Endometrium (tissue), 2 donors: ENCODE data around the gene PNMA6E.
A peak's percentile ranks its signal among the peaks of the same experiment; 100 is the strongest.

Experiments used
- FAIRE-seq: peaks from 2 replicates; lab custom pipeline; 2012; peaks lifted over from hg19 to GRCh38; lab: Jason Lieb, UNC
- donor health status: control.
- donor health status: control.

The PNMA6E gene

GRCh38 chrX:153382563-153383482 lies 18.3 kb downstream of the PNMA6E start:
- FAIRE-seq: no peak

GRCh38 chrX:153381684-153382532 lies 19.2 kb downstream of the PNMA6E start:
- no peak for FAIRE-seq

GRCh38 chrX:153380691-153381090 lies 20.5 kb downstream of the PNMA6E start:
- FAIRE-seq: no peak

- FAIRE-seq: no peak
Measured at GRCh38 chrX:153379971-153380581, 21.1 kb downstream of the PNMA6E start.

DNA sequence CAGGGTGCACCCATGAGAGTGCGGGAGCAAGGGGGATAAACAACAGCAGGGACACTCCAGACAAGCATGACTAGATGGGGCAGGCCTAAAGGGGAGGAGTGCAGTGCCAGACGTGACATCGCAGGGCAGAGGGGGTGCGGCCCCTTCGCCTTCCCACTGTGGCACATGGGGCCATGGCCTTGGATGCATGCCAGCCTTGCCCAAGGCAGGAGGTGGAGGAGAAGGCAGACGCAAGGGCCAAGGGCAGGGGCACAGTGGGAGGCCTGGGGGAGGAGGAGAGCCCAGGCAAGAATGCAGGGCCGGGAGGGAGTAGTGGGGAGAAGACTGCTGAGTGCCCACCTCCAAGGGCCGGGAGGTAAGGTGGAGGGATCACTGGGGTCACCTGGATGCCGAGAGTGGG lies 21.6 kb downstream of the PNMA6E start:
- FAIRE-seq: no peak

DNA sequence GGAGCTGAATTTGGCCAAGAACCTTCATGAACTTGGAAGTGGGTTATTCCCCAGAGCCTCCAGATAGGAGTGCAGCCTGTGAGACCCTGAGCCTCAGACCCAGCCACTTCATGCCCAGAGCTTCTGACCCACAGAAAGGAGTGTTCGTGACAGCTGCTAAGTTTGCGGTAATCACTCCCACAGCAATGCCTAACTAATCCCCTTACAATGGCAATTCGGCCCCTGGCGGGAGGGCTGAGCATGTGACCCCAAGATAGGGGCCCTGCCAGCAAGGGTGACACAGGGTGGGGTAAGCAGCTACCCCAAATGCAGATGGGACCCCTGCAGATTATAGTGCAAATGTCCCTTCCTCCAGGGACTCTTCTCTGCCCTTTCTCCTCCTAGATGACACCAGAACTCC lies 22.5 kb downstream of the PNMA6E start:
- no peak for FAIRE-seq

DNA sequence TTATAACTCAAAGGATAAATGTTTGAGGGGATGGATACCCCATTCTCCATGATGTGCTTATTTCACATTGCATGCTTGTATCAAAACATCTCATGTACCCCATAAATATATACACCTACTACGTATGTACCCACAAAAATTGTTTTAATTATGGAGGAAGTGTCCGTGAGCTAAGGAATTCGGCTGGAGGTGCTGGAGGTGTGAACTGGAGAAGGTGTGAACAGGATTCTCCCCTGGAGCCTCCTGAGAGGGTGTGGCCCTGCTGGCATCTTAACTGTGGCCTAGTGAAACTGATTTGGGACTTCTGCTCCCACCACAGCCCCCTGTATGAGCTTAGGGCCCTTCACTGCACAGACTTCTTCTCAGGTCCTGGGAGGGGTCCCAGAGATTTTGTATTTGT lies 23.4 kb downstream of the PNMA6E start:
- no peak for FAIRE-seq

DNA sequence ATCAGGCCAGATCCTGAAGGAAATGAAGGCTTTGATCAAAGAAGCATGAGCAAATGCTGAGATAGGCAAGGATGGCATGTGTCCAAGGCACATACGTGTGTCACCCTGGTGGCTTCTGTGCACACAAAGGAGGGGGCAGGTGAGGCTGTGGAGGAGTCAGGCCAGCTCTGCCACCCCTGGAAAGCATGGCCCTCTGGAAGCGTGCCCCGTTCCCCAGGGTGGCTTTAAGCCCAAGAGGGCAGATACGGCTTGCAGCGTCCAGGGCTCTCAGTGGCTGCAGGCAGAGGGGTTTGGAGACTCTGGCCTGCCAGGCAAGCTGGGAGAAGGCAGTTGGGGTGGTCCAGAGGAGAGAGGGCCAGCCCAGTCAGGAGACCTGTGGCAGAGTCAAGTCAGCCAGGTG lies 25.6 kb downstream of the PNMA6E start:
- FAIRE-seq: no peak

DNA sequence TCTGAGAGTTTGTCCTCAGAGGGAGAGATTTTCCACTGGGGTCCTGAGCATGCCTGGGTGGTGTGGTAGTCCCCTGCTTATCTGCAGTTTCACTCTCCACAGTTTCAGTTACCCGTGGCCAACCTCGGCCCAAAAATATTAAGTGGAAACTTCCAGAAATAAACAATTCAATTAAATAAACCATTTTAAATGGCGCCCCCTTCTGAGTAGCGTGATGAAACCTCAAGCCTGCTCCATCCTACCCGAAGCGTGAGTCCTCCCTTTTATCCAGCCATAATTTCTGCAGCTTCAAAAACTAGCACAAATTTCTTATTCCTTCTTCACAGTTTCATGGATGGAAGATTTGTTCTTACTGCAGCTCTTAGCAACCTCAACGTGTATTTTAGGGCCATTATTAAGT lies 26.7 kb downstream of the PNMA6E start:
- FAIRE-seq: no peak

DNA sequence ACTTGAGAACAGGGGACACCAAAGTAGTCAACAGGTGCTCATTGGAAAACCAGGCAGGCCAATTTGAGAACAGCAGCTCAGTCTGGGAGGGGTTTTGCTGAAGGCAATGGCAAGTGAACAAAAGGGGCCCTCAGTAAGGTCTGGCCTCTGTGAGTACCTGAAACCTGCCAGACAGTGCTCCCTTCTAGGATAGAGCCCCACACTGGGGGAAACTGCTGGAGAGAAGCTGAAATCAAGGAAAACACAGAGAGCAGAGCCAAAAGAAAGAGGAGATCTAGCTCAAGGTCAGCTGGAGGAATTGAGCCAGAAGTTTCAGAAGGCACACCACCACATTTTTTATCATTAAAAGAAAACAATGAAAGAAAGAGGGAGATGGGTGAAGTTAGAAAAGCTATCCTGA lies 28.2 kb downstream of the PNMA6E start:
- no peak for FAIRE-seq

- peak; percentile 83 for FAIRE-seq
Measured at GRCh38 chrX:153371256-153371655, 29.9 kb downstream of the PNMA6E start.

DNA sequence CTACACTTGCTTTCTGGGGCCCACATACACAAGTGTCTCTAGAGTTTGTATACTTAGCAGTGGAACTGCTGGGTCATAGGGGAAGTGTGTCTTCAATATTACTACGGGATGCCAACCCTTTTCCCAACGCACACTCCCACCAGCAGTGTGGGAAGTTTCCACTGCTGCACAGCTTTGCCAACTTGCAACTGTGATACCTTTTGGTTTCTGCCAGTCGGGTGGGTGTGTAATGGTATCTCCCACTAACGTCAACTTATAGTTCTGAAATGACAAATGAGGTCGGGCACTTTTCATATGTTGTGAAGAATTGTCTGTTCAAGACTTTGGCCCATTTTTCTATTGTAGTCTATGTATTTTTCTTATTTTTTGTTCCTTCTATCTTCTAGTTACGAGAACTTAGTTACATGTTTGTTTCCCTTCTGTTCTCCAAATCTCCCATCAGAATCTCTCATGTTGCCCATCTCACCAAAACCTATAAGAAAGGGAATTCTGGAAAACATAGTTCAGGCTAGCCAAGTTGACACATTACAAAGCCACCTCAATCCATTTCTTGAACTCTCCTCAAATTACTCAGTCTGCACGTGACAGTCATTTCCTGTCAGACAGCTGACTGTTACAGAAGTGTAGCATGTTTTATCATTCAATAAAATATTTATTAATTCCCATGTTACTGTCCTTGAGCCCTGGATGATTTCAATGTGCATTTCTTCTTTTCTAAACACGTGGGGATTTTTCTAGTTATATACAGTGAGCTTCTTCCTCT lies 30.7 kb downstream of the PNMA6E start:
- FAIRE-seq: no peak

DNA sequence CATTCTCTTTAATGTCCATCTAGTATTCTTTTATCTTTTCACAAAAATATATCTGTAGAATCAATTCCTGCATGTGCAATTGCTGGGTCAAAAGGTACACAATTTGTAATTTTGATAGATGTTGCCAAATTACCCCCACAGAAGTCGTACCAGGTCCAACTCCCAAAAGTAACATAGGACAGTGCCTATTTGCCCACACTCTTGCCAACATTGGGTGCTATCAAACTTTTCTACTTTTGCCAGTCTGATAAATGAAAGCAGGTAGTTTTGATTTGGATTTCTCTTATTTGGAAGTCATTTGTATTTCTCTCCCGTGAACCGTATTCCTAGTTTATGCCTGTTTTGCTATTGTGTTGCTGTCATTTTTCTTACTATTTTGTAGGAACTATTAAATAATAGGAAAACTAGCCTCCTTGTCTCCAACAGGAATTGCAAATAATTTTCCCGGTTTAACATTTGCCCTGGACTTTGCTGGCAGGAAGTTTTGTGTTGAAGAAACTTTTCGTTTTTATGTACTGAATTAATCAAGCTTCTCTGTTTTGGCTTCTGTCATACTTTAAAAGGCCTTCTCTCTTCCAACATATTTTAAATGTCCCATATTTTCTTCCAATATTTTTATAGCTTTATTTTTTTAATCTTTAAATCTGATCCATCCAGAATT lies 34.1 kb downstream of the PNMA6E start:
- FAIRE-seq: no peak

- FAIRE-seq: no peak
Measured at GRCh38 chrX:153366119-153366518, 35.0 kb downstream of the PNMA6E start.

GRCh38 chrX:153365670-153366069 lies 35.5 kb downstream of the PNMA6E start:
- FAIRE-seq: no peak

DNA sequence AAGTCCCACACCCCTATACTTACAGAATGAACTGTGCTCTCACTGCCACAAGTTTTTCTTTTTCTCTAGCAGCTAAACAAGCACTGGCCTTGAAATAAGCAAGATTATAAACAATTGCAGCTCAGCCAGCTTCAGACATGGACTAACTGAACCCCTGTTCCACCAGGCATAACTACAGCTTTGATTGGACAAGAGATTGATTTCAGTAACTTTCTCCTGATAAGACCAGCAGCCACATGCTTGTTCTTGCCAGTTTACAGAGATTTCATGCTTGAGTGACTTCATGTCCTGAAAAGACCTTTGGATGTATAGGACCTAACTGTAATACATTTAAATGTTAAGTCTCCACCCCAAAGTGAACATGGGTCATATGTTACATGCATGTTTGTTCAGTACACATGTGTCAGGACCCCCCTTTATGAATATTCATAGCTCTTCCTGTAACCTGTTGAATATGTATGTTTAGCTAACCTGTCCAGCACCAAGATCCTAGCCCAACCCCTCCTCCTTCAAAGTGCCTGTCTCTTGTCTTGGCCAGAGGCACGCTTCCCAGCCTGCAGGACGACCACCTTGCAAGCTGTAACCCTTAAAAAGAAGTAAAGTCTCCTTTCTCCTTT lies 39.3 kb downstream of the PNMA6E start:
- no peak for FAIRE-seq

- no peak for FAIRE-seq
Measured at GRCh38 chrX:153357877-153358276, 43.3 kb downstream of the PNMA6E start.

DNA sequence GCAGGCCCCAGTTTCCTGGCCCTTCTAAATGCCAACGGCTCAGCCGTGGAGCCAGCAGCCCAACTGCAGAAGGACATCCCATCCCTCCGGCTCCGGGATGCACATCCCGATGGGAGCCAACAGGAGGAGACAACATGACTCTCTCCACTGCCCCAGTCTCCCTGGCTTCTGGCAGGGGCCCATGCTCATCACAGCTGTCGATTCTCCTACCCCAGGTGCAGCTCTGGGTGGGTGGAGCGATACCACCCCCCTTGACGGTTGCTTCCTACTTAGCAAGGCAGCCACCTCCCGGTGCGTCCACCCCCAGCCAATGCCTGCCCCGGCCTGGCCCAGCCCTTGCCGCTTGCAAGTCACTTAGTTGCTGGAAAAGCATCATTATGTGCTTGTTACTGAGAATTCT lies 47.7 kb downstream of the PNMA6E start:
- no peak for FAIRE-seq

DNA sequence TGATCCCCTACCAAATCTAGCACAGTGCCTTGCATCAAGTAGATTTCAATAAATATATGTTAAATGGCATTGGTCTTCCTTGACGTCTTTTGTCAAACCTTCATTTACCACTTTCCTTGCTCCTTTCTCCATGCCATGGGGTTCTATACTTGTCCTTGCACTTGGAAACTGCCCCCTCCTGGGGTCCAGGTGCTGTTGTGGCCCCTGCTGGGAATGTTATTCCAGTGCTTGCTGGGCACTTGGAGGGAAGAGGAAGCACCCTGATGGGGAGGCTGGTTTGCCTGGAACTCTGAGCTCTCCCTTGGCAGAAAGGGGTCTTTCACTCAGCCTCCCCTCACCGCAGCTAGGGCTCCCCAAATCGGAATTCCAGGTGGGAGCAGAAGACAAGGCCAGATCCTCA lies 48.3 kb downstream of the PNMA6E start:
- no peak for FAIRE-seq

GRCh38 chrX:153351981-153352380 lies 49.2 kb downstream of the PNMA6E start:
- no peak for FAIRE-seq

GRCh38 chrX:153349952-153350351 lies 51.2 kb downstream of the PNMA6E start:
- FAIRE-seq: no peak
